HepG2 (cell line): ENCODE measurements around the gene ABCC3. TPM values are rescaled to one million over a fixed set of nuclear protein-coding genes. Genes with fewer than 3 reads are reported as not detected.

Source experiments
- AKNA ChIP-seq: sonication (generic); formaldehyde crosslinking; IDR thresholded peaks from 2 replicates; pipeline ENCODE4 v1.4.0; 2020; ENCODE audit warnings: missing genetic modification reagents, borderline replicate concordance
- HNRNPH1 ChIP-seq: fragments of 200-400 bp; formaldehyde crosslinking; optimal IDR thresholded peaks from 2 replicates; pipeline ENCODE3; 2017; ENCODE audit warnings: mild to moderate bottlenecking, low read depth, low read length
- IRF1 ChIP-seq: sonication (generic); formaldehyde crosslinking; IDR thresholded peaks from 2 replicates; pipeline ENCODE4 v1.4.0; 2020; ENCODE audit warnings: low read depth, mild to moderate bottlenecking, missing genetic modification reagents
- MAZ ChIP-seq, 2 experiments: sonication (generic) in 1 of 2; formaldehyde crosslinking in 1 of 2; IDR thresholded peaks; 2 replicates each; pipeline versions ENCODE4 v1.5.0 to v1.6.1; 2012 to 2020; ENCODE audit warnings: low read depth in 2 of 2, mild to moderate bottlenecking in 2 of 2, borderline replicate concordance in 1 of 2, improper control_type of control experiment in 1 of 2, low read length in 1 of 2, missing genetic modification reagents in 1 of 2, moderate library complexity in 1 of 2
- NFE2 ChIP-seq: sonication (generic); formaldehyde crosslinking; IDR thresholded peaks from 2 replicates; pipeline ENCODE4 v1.4.0; 2020; ENCODE audit warnings: missing genetic modification reagents
- PAF1 ChIP-seq: IDR thresholded peaks from 2 replicates; pipeline ENCODE4 v1.6.1; 2016; ENCODE audit warnings: missing genetic modification reagents, missing compliant biosample characterization
- SNAPC2 ChIP-seq: sonication (generic); formaldehyde crosslinking; IDR thresholded peaks from 2 replicates; pipeline ENCODE4 v1.8.1; 2022; ENCODE audit warnings: mild to moderate bottlenecking, missing genetic modification reagents
- SP1 ChIP-seq, 2 experiments: fragments of 450-650 bp in 1 of 2; sonication (generic) in 1 of 2; formaldehyde crosslinking in 1 of 2; IDR thresholded peaks; 2 replicates each; pipeline versions ENCODE4 v1.4.0 to v1.6.1; 2016 to 2020; ENCODE audit warnings: missing genetic modification reagents in 1 of 2
- ZMYM3 ChIP-seq: sonication (generic); formaldehyde crosslinking; IDR thresholded peaks from 2 replicates; pipeline ENCODE4 v1.5.1; 2020; ENCODE audit warnings: mild to moderate bottlenecking, missing genetic modification reagents
- ZNF18 ChIP-seq: sonication (generic); formaldehyde crosslinking; IDR thresholded peaks from 2 replicates; pipeline ENCODE4 v1.8.0; 2022; ENCODE audit warnings: mild to moderate bottlenecking, missing genetic modification reagents; ENCODE audit not compliant: insufficient replicate concordance
- ZNF234 ChIP-seq: sonication (generic); formaldehyde crosslinking; conservative IDR thresholded peaks from 2 replicates; pipeline ENCODE4 v1.5.1; 2020; ENCODE audit warnings: mild to moderate bottlenecking, missing genetic modification reagents
- ZNF574 ChIP-seq: sonication (generic); formaldehyde crosslinking; IDR thresholded peaks from 2 replicates; pipeline ENCODE4 v1.4.0; 2020; ENCODE audit warnings: missing genetic modification reagents
- ZNF589 ChIP-seq: sonication (generic); formaldehyde crosslinking; conservative IDR thresholded peaks from 2 replicates; pipeline ENCODE4 v1.8.0; 2022; ENCODE audit warnings: mild to moderate bottlenecking, moderate library complexity, missing genetic modification reagents
- ZNF710 ChIP-seq: sonication (generic); formaldehyde crosslinking; IDR thresholded peaks from 2 replicates; pipeline ENCODE4 v1.5.0; 2020; ENCODE audit warnings: mild to moderate bottlenecking, missing genetic modification reagents, borderline replicate concordance
- polyA plus RNA-seq, 8 experiments: library from polyadenylated mRNA; depleted of rRNA in 3 of 8; stranded (reverse) in 7 of 8; unstranded in 1 of 8; fragments of >200 nt; fragmentation: Illumina TruSeq in 4 of 8; extraction: Trizol in 4 of 8; gene quantifications; 2 replicates each; pipeline versions ENCODE4 v1.2.1 to v1.2.3, GENCODE V29; 2011 to 2016; ENCODE audit warnings: low read depth in 4 of 8, missing spikeins in 1 of 8, mixed read lengths in 1 of 8; ENCODE audit not compliant: insufficient read depth in 1 of 8
- total RNA-seq, 5 experiments: library from RNA; depleted of rRNA; stranded (reverse); fragments of >200 nt; fragmentation: Illumina TruSeq; extraction: Trizol; gene quantifications; 2 replicates each; pipeline ENCODE4 v1.2.3, GENCODE V29; 2016; ENCODE audit warnings: low read depth in 1 of 5

The ABCC3 gene
- total and polyA plus RNA-seq, 2 of the 13 experiments (the other 11 are each of a cell fraction or from before 2014, with no cell fraction given): 25.2 to 50.7 TPM

GRCh38 chr17:50687200-50688066 is 52.8 kb downstream of the ABCC3 start (continued):
- TF ChIP-seq IRF1 (CRISPR knock-in tag) (no peak), MAZ (IDR thresholded peaks at IDR 0.05; ENCODE audit: borderline replicate concordance, low read depth, low read length) (no peak), MAZ (CRISPR knock-in tag; IDR thresholded peaks at IDR 0.05; ENCODE audit: low read depth) (peak; percentile 48; the same call in 1 of the 2 replicates), AKNA (CRISPR knock-in tag) (no peak), ZNF589 (CRISPR knock-in tag) (peak; percentile 40; the same call in 1 of the 2 replicates), HNRNPH1 (no peak), SP1 (IDR thresholded peaks at IDR 0.05) (no peak), SP1 (CRISPR knock-in tag; IDR thresholded peaks at IDR 0.05) (peak; percentile 60; the same call in 1 of the 2 replicates), ZNF574 (peak; percentile 61), SNAPC2 (peak; percentile 91), ZNF234 (CRISPR knock-in tag) (no peak), NFE2 (CRISPR knock-in tag) (no peak), ZNF18 (CRISPR knock-in tag) (no peak), ZNF710 (CRISPR knock-in tag) (peak; percentile 27; the same call in 1 of the 2 replicates), ZMYM3 (CRISPR knock-in tag) (peak; percentile 67), PAF1 (CRISPR knock-in tag) (no peak)
